Adrenal gland (tissue), 12 donors: ENCODE results near the gene LAPTM4A. TPM values are rescaled to one million over a fixed set of nuclear protein-coding genes. Genes with fewer than 3 reads are reported as not detected.
A peak's percentile ranks its signal among the peaks of the same experiment; 100 is the strongest.

Source experiments
- DNase-seq, 7 donors: peaks; one replicate each; pipeline ENCODE4 v3.0.0-alpha.2; 2019 to 2020
- H3K27ac ChIP-seq, 5 donors: fragments of 200-600 bp; sonication (generic) in 4 of 5; 1 replicate in 3 of 5; 2 replicates in 2 of 5; pipeline versions ENCODE4 v1.5.1 to v1.8.0; 2016 to 2020; ENCODE audit warnings: mild to moderate bottlenecking in 1 of 5
- H3K27me3 ChIP-seq: fragments of 200-600 bp; 2 replicates; pipeline ENCODE4 v1.8.0; 2021
- H3K36me3 ChIP-seq, 2 donors: fragments of 200-600 bp; replicated peaks in 1 of 2; 1 replicate in 1 of 2; 2 replicates in 1 of 2; pipeline versions ENCODE4 v1.5.1 to v1.8.0; 2018 to 2022
- H3K4me1 ChIP-seq, 2 donors: fragments of 200-600 bp; replicated peaks in 1 of 2; 1 replicate in 1 of 2; 2 replicates in 1 of 2; pipeline versions ENCODE4 v1.5.1 to v1.8.0; 2018 to 2021
- H3K4me3 ChIP-seq, 4 donors: fragments of 200-600 bp; sonication (generic) in 3 of 4; one replicate each; pipeline ENCODE4 v1.5.1; 2016 to 2018
- H3K9me3 ChIP-seq, 3 donors: fragments of 200-600 bp; sonication (generic) in 1 of 3; replicated peaks in 1 of 3; 1 replicate in 2 of 3; 2 replicates in 1 of 3; pipeline versions ENCODE4 v1.5.1 to v1.8.0; 2016 to 2021
- POLR2A ChIP-seq, 2 donors: fragments of 450-650 bp; IDR thresholded peaks; one replicate each; pipeline ENCODE4 v1.6.1; 2017; ENCODE audit warnings: antibody characterized with exemption in 2 of 2, mild to moderate bottlenecking in 2 of 2, moderate library complexity in 1 of 2
- WGBS, 4 donors: extraction: QIAGEN DNeasy Blood & Tissue Kit in 2 of 4; methylation state at CpG; one replicate each; pipeline versions ENCODE4 v1.1.5 to v1.1.7; 2013 to 2017; 5-methylcytosine and 5-hydroxymethylcytosine counted together
- intact Hi-C, 2 donors: fragments of 100-400 bp; cut with DNase I; formaldehyde crosslinking; loops; one replicate each; pipeline versions ENCODE4 v1.14.1 to v1.15.0; 2022 to 2023
- polyA plus RNA-seq, 3 donors: library from polyadenylated mRNA; stranded (reverse); fragments of 200-250 nt in 2 of 3; fragments of 350-450 nt in 1 of 3; fragmentation: Illumina TruSeq in 1 of 3; extraction: RNeasy Lipid Tissue Mini Kit (QIAGEN cat#74804) in 1 of 3; gene quantifications; one replicate each; pipeline ENCODE4 v1.2.3, GENCODE V29; 2013 to 2014
- total RNA-seq, 9 donors: library from RNA; depleted of rRNA in 4 of 9; stranded (reverse); fragments of >200 nt in 4 of 9; fragments of 120-200 nt in 1 of 9; fragmentation: NEBNext Ultra II Directional in 1 of 9; extraction: Animal tissue kit (Norgen Biotek cat#: 25700) in 1 of 9; gene quantifications; one replicate each; pipeline versions ENCODE4 v1.1.0 to v1.2.4, GENCODE V29; 2013 to 2023
- TF ChIP-seq, protein P1 (sequence below), 6 experiments: fragments of 450-650 bp in 4 of 6; fragments of 200-600 bp in 2 of 6; sonication (generic) in 1 of 6; IDR thresholded peaks; 1 replicate in 5 of 6; 2 replicates in 1 of 6; pipeline versions ENCODE4 v1.5.1 to v1.8.0; 2016 to 2021; ENCODE audit warnings: antibody characterized with exemption in 6 of 6, mild to moderate bottlenecking in 2 of 6, moderate library complexity in 1 of 6
- donor health status: healthy with polysubstance abuse.
- donor health status: Bipolar disorder and iron deficiency.
- donor health status: DM: yes; HTN: yes; CAD: no.
- donor health status: DM: no; HTN: no; CAD: no.
- donor health status: DM: no; HTN: no; CAD: no.
- donor health status: DM: yes; HTN: yes; CAD: no.

Gene LAPTM4A
- total and polyA plus RNA-seq, 12 donors, result 58.8 to 684 (median 229) TPM

DNA sequence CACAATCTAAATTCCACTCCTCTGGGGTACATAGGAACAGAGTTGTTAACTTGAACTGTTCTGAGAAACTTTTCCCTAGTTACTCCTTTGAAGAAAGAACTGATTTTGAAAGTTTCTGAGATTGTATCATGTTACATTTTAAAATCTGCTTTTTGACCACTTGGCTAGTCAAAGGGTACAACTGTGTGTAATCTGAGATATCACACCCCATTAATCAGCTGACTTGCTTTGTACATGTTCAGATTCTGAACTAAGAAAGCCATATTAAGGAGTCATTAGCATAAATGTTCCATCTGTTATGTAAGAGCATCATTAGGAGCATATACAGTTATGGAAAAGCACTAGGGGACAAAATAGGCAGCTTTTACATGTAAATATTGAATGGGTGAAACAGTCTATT, 57.7 kb downstream of the LAPTM4A start:
- Histone ChIP-seq H3K36me3 (no peaks in the 10 kb centered on the region), H3K4me1 (peaks cover 6 to 11% of the 10 kb centered on the region in 2 donors), H3K27ac (no peak overlapping the region), H3K9me3 (no peaks in the 10 kb centered on the region), H3K27me3 (no peaks in the 10 kb centered on the region), H3K4me3 (no peak overlapping the region)
- no peak for TF ChIP-seq POLR2A (IDR thresholded peaks at IDR 0.05)
- TF ChIP-seq, protein P1, sequence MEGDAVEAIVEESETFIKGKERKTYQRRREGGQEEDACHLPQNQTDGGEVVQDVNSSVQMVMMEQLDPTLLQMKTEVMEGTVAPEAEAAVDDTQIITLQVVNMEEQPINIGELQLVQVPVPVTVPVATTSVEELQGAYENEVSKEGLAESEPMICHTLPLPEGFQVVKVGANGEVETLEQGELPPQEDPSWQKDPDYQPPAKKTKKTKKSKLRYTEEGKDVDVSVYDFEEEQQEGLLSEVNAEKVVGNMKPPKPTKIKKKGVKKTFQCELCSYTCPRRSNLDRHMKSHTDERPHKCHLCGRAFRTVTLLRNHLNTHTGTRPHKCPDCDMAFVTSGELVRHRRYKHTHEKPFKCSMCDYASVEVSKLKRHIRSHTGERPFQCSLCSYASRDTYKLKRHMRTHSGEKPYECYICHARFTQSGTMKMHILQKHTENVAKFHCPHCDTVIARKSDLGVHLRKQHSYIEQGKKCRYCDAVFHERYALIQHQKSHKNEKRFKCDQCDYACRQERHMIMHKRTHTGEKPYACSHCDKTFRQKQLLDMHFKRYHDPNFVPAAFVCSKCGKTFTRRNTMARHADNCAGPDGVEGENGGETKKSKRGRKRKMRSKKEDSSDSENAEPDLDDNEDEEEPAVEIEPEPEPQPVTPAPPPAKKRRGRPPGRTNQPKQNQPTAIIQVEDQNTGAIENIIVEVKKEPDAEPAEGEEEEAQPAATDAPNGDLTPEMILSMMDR (IDR thresholded peaks at IDR 0.05), result no peak
- intact Hi-C loops, result no loop called here
- no peak for DNase-seq

- no peak for DNase-seq
- WGBS, 4 donors, result 77 to 83% (median 79%) methylated on average over 1 of the region's 1 CpG
- no peak overlapping the region for H3K4me3 ChIP-seq
- no peaks in the 10 kb centered on the region for H3K9me3 ChIP-seq
- intact Hi-C loops, result no loop called here
- H3K27me3 ChIP-seq, result no peaks in the 10 kb centered on the region
- no peak overlapping the region for H3K27ac ChIP-seq
- TF ChIP-seq, protein P1 (IDR thresholded peaks at IDR 0.05), result no peak
- no peak for TF ChIP-seq POLR2A (IDR thresholded peaks at IDR 0.05)
- peaks cover 6 to 17% of the 10 kb centered on the region in 2 donors for H3K4me1 ChIP-seq
- no peaks in the 10 kb centered on the region for H3K36me3 ChIP-seq
Observed at GRCh38 chr2:19991895-19992294, 59.5 kb downstream of the LAPTM4A start.

- no peak for TF ChIP-seq POLR2A (IDR thresholded peaks at IDR 0.05)
- TF ChIP-seq, protein P1 (IDR thresholded peaks at IDR 0.05), result peak in 1 of 6 experiments; percentile 1
- Histone ChIP-seq H3K27me3 (no peaks in the 10 kb centered on the region), H3K4me3 (peak overlapping the region; percentile 15 to 84 (median 51)), H3K4me1 (peaks cover 6 to 17% of the 10 kb centered on the region in 2 donors), H3K36me3 (no peaks in the 10 kb centered on the region), H3K27ac (peak overlapping the region in 2 of 5 donors; percentile 29 to 61), H3K9me3 (no peaks in the 10 kb centered on the region)
- 17 to 26% (median 19%) methylated on average over 8 to 10 of the region's 10 CpGs for WGBS, 4 donors
- no peak for DNase-seq
- intact Hi-C loops, result no loop called here
Observed at GRCh38 chr2:19990416-19990728, 61.1 kb downstream of the LAPTM4A start.

DNA sequence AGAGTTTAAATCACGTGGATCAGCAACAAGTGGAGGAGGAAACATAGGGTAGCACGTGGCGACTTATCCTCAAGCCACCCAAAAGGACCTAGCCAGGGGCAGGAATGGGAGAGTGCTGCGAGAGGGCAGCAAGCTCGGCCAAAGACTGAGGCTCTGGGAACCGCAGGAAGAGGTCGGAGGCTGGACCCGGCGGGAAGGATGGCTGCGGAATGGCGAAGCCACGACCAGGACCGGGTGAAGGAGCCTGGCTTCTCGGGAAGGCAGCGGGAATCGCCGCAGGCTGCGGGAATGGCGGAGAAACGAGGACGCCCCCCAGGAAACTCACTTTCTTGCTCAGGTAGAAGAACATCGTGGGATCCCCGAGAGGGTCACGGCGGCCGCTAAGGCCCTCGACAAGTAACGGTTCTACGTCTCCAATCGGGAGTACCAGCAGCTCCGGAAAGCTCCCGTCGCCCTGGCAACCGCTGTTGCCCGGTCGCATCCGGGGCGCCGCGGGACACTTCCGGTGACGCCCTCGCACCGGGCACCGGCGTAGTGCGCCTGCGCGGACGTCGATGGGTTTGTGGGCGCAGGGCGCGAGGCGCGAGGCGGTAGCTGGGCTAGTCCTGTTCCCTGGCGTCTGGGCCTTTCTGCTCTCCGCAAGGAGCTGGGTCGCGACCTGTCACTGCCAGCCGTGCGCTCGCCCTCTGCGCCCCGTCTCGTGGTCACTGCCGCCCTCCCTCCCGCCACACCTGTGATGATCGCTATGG, 61.6 kb downstream of the LAPTM4A start, which contains the start of gene WDR35:
TSS of gene WDR35 (minus strand) at position 439 of the 749 bp plus-strand sequence. CDS start at position 349, 90 bp downstream.
- 0 to 1% (median 0%) methylated on average over 12 to 70 of the region's 70 CpGs for WGBS, 4 donors
- intact Hi-C loops, result no loop called here
- Histone ChIP-seq H3K27me3 (no peaks in the 10 kb centered on the region), H3K36me3 (no peaks in the 10 kb centered on the region), H3K4me1 (peaks cover 6 to 17% of the 10 kb centered on the region in 2 donors), H3K4me3 (peak within 1 kb of the TSS; percentile 27 to 84 (median 68)), H3K27ac (peak within 1 kb of the TSS in 3 of 5 donors; percentile 22 to 61 (median 29)), H3K9me3 (no peaks in the 10 kb centered on the region)
- TF ChIP-seq, protein P1 (IDR thresholded peaks at IDR 0.05), result peak in 1 of 6 experiments; percentile 5
- TF ChIP-seq POLR2A (IDR thresholded peaks at IDR 0.05), result peak; percentile 20 to 65
- DNase-seq, result peak; percentile 88 to 96 (median 94)
